Dermis blood vessel endothelial cell (primary cell): Measurements from ENCODE around the gene ZNF607. TPM values are rescaled to one million over a fixed set of nuclear protein-coding genes. Genes with fewer than 3 reads are reported as not detected.

ENCODE experiments used
- total RNA-seq: library from RNA; depleted of rRNA; stranded (reverse); fragments of >200 nt; gene quantifications from 2 replicates; pipeline ENCODE4 v1.2.3, GENCODE V29; 2014

The ZNF607 gene
- total RNA-seq, 1 donor from 2014 or later, result 4.8 TPM

Other genes starting within 250 kb of the ZNF607 start
- 1.1 and 1.2 TPM in 2 replicates for gene ZNF793, start 212.8 kb downstream of the ZNF607 start, total RNA-seq
- gene ZNF571, start 125.0 kb downstream of the ZNF607 start, total RNA-seq, result 1.7 and 4.4 TPM in 2 replicates
- 0.17 and 1.1 TPM in 2 replicates for gene ZNF540, start 124.9 kb downstream of the ZNF607 start, total RNA-seq
- gene ZFP30, start 64.3 kb downstream of the ZNF607 start, total RNA-seq, result 14.8 and 23.3 TPM in 2 replicates
- 4.8 and 4.9 TPM in 2 replicates for gene ZNF573, start 59.8 kb upstream of the ZNF607 start, total RNA-seq
- not detected in 2 replicates for gene WDR87, start 186.8 kb upstream of the ZNF607 start, total RNA-seq
- gene SIPA1L3, start 187.4 kb upstream of the ZNF607 start, total RNA-seq, result 13.6 and 14.5 TPM in 2 replicates